Measurements from ENCODE around the gene SFT2D3.

The SFT2D3 gene, protein sequence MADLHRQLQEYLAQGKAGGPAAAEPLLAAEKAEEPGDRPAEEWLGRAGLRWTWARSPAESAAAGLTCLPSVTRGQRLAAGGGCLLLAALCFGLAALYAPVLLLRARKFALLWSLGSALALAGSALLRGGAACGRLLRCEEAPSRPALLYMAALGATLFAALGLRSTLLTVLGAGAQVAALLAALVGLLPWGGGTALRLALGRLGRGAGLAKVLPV

DNA sequence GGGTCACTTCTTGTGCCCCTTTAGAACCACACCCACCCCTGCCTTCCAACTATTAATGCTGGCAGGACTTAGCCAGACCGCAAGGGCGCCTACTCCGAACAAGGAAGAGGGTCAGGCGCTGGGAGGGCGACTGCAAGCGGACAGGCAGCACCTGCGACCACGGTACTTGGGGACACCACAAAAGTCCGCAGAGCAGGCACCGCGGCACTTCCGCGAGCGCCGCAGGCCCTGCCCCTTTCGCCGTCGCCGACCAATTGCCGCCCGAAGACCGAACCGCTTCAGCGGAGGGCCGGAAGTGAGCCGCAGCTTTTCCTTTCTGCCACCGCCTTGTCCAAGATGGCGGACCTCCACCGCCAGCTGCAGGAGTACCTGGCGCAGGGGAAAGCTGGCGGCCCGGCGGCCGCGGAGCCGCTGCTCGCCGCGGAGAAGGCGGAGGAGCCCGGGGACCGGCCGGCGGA, at the start of gene SFT2D3:
TSS of gene SFT2D3 (plus strand) at position 305 of the 458 bp plus-strand sequence. CDS start at position 337, 32 bp downstream.
- peak within 1 kb of the TSS; percentile 91 for H3K4me3 Mint-ChIP-seq
- H3K36me3 Mint-ChIP-seq (ENCODE audit: low read depth) = peaks cover 16% of the 10 kb centered on the region
- H3K27ac Mint-ChIP-seq = peak within 1 kb of the TSS; percentile 91
- no peaks in the 10 kb centered on the region for H3K27me3 Mint-ChIP-seq (ENCODE audit: low read depth)
- peaks cover 22% of the 10 kb centered on the region for H3K4me1 Mint-ChIP-seq (ENCODE audit: low read depth)
- H3K9me3 Mint-ChIP-seq = no peaks in the 10 kb centered on the region

DNA sequence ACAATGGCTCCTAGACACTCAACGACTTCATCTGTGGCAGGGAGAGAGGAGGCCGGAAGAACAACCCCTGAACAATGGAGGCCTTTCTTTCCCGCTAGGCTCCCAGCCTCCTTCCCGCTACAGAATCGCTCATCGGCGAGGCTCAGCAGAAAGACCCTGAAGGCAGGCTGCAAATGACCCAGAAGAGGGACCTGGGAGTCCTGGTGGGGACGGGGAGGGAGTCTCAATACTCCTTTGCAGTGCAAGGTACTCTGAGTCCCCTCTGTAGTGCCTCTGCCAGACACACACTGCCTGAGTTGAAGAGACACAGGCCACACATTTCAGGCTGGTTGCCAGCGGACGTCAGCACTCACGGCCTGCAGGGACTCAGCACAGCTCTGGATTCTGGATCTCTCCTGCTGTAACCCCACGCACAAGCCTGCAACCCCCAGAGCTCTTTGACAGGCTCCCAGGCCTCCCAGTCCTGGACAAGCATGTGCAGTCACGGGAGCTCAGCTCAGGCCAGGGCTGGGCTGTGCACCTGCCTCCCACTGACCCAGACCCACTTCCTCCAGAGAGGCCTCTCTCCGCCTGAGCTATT, 49.2 kb upstream of the SFT2D3 start:
- Mint-ChIP-seq H3K9me3 (no peaks in the 10 kb centered on the region), H3K4me3 (no peak overlapping the region), H3K4me1 (ENCODE audit: low read depth) (peaks cover 5% of the 10 kb centered on the region), H3K27ac (no peak overlapping the region), H3K36me3 (ENCODE audit: low read depth) (no peaks in the 10 kb centered on the region), H3K27me3 (ENCODE audit: low read depth) (no peaks in the 10 kb centered on the region)

DNA sequence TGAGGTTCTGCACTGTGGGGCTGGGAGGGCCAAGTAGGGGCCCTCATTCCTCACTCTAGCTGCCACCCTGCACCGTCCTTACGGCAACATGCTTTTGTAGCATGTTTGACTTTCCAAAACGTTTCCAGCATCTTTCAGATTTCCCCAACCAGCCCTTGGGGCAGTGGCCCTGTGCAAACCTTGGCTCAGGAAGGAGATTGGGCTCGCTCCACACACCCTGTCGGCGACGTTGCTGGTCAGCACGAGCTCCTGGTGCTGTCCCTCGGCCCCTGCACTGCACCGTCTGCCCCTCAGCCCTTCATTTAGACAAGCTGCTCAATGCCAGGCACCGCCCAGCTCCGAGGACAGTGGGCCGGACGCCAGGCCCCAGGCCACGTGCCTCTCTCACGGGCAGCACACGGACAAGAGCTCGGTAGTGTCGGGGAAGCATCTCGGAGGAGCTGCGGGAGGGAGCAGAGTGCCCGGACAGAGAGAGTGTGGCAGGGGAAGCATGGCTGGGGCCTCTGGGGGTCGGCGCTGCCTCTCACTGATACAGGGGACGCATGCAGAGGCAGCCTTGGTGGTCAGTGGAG, 48.4 kb upstream of the SFT2D3 start:
- Mint-ChIP-seq H3K27me3 (ENCODE audit: low read depth) (no peaks in the 10 kb centered on the region), H3K4me1 (ENCODE audit: low read depth) (peaks cover 5% of the 10 kb centered on the region), H3K4me3 (no peak overlapping the region), H3K9me3 (no peaks in the 10 kb centered on the region), H3K36me3 (ENCODE audit: low read depth) (no peaks in the 10 kb centered on the region), H3K27ac (no peak overlapping the region)

DNA sequence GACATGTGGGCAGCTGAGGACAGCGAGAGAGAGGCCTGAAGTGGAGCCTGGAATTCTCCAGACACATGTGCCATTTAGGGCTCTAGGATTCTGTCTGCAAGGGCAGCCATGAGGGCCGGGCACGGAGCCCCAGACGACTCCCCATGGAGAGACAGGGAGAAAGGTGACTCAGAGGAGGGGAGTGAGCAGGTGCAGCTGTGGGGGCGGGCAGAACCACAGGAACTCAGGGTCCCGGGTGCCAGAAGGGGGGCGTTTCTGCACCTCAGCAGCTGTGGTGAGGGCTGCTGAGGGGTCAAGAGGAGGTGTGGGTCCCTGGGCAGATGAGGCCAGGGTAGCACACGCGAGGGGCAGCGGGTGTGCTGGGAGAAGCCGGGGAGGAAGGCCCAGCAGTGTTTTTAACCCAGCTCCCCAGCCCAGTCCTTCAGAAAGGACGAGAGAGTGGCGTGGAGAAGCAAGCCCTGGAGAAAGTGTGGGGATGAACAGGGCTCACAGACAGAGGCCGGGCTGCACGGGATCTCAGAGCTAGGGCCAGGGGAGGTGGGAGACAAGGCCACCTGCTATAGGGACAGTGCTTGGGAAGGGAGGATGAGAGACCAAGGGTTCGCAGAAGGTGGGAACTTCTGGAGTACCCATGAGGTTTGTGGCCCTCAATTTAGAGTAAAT, 47.7 kb upstream of the SFT2D3 start:
- no peaks in the 10 kb centered on the region for H3K27me3 Mint-ChIP-seq (ENCODE audit: low read depth)
- no peak overlapping the region for H3K4me3 Mint-ChIP-seq
- no peak overlapping the region for H3K27ac Mint-ChIP-seq
- no peaks in the 10 kb centered on the region for H3K36me3 Mint-ChIP-seq (ENCODE audit: low read depth)
- peaks cover 5% of the 10 kb centered on the region for H3K4me1 Mint-ChIP-seq (ENCODE audit: low read depth)
- H3K9me3 Mint-ChIP-seq = no peaks in the 10 kb centered on the region

DNA sequence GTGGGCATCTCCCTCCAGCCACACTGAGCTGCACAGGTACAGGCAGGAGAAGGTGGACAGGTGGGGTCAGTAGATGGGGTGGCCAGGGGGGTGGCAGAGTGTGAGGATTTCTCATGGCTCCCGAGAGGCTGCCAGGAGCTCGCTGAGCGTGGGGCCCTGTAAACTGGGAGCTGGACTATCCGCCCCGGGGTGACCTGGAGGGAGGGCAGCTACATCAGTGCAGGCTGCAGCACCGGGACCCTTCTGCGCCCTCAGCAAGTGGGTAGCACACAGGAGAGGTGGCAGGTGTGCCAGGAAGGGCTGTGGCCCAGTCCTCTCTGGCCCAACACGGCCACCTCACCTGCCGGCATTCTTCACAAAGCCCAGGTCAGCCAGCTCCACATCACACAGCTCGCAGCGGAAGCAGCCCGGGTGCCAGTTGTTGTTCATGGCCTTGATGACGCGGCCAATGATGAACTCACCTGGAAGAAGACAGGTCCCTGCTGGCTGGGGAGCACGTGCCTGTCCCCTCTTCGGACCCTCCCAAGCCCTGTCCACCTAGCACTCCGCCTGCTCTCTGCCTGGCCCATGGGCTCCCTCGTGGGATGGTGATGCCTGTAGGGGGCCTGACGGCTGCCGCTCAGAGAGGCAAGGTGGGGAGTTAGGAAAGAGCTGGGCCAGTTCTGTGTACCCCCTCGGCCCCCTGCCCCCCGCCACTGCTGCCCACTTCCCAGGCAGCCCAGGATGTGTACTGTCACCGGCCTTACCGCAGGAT, 47.0 kb upstream of the SFT2D3 start:
- Mint-ChIP-seq H3K36me3 (ENCODE audit: low read depth) (no peaks in the 10 kb centered on the region), H3K4me1 (ENCODE audit: low read depth) (peaks cover 4% of the 10 kb centered on the region), H3K4me3 (no peak overlapping the region), H3K27ac (no peak overlapping the region), H3K9me3 (no peaks in the 10 kb centered on the region), H3K27me3 (ENCODE audit: low read depth) (no peaks in the 10 kb centered on the region)

DNA sequence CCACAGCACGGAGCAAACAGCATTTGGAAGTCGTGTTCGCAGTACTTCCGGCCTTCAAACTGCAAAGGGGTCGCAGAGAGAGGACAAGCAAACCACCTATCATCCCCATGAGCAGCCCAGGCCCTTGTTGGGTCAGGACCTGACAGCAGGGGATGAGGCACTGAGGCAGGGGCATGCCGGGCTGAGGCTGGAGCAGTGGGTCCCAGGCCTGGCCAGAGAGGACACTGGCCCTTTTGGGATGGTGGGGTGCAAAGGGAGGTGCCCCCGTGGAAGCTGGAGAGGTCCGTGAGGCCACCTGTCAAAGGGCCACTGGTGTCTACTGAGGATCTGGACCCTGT, 46.5 kb upstream of the SFT2D3 start:
- Mint-ChIP-seq H3K4me3 (no peak overlapping the region), H3K4me1 (ENCODE audit: low read depth) (peaks cover under 1% of the 10 kb centered on the region), H3K27me3 (ENCODE audit: low read depth) (no peaks in the 10 kb centered on the region), H3K36me3 (ENCODE audit: low read depth) (no peaks in the 10 kb centered on the region), H3K27ac (no peak overlapping the region), H3K9me3 (no peaks in the 10 kb centered on the region)

DNA sequence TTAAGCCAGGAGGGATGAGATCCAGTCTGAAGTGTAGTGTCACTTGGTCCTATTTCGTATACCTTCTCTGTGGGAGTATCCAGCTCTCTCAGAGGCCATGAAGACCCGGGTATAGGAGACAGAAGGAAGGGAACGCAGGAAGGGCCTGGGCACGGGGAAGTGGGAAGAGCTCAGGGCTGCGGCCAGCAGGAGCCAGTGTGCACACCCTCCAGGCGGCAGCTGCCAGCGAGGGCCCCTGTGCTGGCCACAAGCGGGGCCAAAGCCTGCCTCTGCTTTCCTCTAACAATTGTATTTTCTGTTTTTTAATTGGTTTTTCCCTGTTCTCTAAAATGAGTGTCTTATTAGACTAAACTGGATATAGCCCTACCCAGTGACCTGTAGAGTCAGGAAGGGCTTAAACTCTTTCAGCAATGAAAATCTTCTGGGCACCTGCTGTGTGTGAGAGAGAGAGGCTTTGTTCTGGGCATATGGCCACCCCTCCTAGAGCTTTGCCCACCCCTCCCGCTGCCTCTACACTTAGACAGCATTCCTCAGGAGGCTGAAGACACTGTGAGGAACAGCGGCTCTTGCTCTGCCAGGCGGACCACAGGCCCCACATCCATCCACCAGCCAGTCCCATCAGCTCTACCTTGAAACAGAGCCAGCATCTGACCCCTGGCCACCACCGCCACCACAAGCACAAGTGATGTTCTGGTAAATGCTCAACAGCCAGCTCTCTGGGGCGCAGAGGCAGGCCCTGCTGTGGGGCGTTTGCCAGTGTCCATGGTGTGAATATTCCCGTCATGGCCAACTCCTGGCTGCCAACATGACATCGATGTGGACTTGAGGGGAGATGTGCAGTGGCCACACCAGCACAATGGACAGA, 45.9 kb upstream of the SFT2D3 start:
- Mint-ChIP-seq H3K27ac (no peak overlapping the region), H3K4me1 (ENCODE audit: low read depth) (no peaks in the 10 kb centered on the region), H3K36me3 (ENCODE audit: low read depth) (no peaks in the 10 kb centered on the region), H3K27me3 (ENCODE audit: low read depth) (no peaks in the 10 kb centered on the region), H3K4me3 (no peak overlapping the region), H3K9me3 (no peaks in the 10 kb centered on the region)

DNA sequence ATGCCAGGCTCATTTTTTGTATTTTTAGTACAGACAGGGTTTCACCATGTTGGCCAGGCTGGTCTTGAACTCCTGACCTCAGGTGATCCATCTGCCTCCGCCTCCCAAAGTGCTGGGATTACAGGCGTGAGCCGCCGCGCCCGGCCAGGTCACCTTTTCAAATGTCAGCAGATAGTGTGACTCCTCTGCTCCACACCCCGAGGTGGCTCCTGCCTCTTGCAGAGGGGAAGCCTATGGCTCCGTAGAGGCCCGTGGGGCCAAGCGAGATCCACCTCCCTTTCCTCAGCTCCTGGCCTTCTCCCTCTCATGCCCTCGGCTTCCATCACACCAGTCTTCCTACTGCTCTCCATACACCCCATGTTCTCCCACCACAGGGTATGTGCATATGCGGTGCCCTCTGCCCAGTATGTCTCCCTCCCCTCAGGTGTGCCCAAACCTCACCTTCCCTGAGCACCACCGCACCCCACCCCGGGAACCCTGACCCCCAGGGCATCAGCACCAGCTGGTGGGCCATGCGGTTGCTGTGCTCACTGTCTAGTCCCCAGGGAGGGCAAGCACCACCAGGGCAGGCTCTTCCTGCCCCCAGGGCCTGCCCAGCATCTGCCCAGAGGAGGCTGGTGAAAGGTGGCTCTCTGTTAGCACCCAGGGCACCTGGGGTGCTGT, 44.6 kb upstream of the SFT2D3 start:
- H3K9me3 Mint-ChIP-seq = no peaks in the 10 kb centered on the region
- no peaks in the 10 kb centered on the region for H3K36me3 Mint-ChIP-seq (ENCODE audit: low read depth)
- no peak overlapping the region for H3K4me3 Mint-ChIP-seq
- H3K27ac Mint-ChIP-seq = no peak overlapping the region
- H3K27me3 Mint-ChIP-seq (ENCODE audit: low read depth) = peaks cover 6% of the 10 kb centered on the region
- H3K4me1 Mint-ChIP-seq (ENCODE audit: low read depth) = no peaks in the 10 kb centered on the region

DNA sequence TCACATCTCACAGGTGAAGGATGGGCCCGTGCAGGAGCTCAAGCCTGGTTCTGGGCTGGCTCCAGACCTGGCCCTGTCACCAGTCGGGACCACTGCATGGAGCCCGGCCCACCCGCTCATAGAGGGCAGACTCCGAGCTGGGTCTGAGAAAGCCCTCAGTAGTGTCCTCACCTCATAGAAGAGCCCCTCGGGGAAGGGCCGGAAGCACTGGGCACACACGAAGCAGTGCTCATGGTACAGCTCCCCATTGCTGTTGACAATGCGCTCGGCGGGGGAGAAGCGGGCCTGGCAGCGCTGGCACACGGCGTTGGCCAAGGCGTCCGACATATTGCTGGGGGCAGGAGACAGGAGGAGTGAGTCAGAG, 44.1 kb upstream of the SFT2D3 start:
- Mint-ChIP-seq H3K27ac (no peak overlapping the region), H3K9me3 (no peaks in the 10 kb centered on the region), H3K4me1 (ENCODE audit: low read depth) (no peaks in the 10 kb centered on the region), H3K36me3 (ENCODE audit: low read depth) (no peaks in the 10 kb centered on the region), H3K4me3 (no peak overlapping the region), H3K27me3 (ENCODE audit: low read depth) (peaks cover 9% of the 10 kb centered on the region)

DNA sequence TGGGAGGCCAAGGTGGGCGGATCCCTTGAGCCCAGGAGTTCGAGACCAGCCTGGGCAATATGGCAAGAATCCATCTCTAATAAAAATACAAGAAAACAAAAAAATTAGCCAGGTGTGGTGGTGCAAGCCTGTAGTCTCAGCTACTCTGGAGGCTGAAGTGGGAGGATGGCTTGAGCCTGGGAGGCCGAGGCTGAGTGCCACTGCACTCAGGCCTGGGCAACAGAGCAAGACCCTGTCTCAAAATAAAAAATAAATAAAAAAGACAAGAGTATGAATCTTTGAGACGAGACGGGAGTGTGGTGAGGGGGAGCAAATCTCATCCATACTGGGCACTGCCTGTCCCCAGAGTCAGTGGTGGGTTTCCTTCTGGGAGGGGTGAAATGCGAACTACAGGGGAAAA, 43.2 kb upstream of the SFT2D3 start:
- H3K4me1 Mint-ChIP-seq (ENCODE audit: low read depth) = no peaks in the 10 kb centered on the region

DNA sequence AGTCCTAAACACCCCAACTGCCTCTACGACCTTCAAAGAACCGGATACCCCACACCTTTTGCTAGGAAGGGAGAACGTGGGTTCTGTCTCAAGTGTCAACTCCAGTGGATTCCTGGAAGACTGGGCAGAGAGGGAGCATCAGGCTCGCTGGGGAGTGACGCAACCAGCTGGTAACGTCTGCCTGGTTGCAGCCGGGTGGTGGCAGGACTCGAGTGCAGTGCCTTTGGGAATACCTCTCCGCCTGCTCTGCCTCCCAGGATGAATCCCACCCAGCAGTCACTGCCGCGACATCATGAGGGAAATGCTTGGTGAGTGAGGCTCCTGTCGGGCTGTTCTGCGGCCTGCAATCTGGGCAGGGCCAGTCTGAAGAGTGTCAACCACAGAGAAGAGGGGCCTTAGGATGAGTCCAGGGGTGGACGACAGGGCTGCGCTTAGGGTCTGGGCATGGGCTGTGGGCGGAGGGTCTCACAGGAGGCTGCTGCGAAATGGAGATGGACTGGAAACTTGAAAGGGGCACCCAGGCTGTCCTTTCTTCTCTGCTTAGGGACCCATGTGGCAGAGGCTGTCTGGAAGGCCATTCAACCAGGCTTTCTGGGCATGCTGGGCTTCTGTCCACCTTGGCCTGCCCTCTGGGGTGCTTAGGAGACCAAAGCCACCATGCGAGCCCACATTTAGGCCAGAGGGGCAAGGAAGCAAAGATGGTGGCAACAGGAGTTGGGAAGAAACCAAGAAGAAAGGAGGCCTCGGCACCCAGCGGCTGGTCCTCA, 42.5 kb upstream of the SFT2D3 start:
- Mint-ChIP-seq H3K4me3 (no peak overlapping the region), H3K36me3 (ENCODE audit: low read depth) (no peaks in the 10 kb centered on the region), H3K9me3 (no peaks in the 10 kb centered on the region), H3K27me3 (ENCODE audit: low read depth) (peaks cover 18% of the 10 kb centered on the region), H3K27ac (no peak overlapping the region), H3K4me1 (ENCODE audit: low read depth) (no peaks in the 10 kb centered on the region)

More for the DNA sequence above, 43.2 kb upstream of the SFT2D3 start:
- no peak overlapping the region for H3K4me3 Mint-ChIP-seq
- no peaks in the 10 kb centered on the region for H3K36me3 Mint-ChIP-seq (ENCODE audit: low read depth)
- H3K9me3 Mint-ChIP-seq = no peaks in the 10 kb centered on the region
- H3K27ac Mint-ChIP-seq = no peak overlapping the region
- H3K27me3 Mint-ChIP-seq (ENCODE audit: low read depth) = peaks cover 12% of the 10 kb centered on the region

DNA sequence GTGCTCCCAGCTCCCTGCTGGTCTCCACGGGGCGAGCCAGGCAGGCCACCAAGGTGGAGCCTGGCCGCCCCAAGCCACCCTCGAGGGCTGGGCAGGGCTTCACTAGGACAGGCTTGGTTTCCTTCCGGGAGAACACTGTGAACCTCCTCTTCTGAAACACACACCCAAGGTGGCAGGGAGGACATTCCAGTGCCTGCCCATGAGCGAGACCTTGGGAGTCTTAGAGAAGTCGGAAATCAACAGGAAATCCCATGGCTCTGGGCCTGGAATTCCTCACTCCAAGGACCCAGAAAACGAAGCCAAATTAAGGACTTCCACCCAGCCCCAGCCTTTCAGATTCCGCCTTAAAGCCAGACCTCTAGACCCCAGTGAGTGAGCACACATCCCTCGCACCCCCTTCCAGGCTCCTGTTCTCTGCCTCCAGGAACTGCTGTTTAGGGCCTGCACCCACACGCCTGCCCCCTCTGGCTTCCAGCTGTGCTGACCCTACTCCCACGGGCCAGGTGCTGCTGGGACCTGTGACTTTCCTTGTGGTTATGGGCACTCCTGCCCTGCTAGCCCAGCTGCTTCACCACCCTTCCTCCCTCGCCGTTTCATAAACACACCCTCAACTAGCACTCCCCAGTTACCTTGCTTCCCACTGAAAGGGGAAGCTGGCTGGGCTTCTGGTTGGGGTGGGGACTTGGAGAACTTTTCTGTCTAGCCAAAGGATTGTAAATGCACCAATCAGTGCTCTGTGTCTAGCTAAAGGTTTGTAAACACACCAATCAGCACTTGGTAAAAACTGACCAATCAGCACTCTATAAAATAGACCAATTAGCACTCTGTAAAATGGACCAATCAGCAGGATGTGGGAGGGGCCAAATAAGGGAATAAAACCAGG, 41.6 kb upstream of the SFT2D3 start:
- Mint-ChIP-seq H3K4me1 (ENCODE audit: low read depth) (no peaks in the 10 kb centered on the region), H3K9me3 (no peaks in the 10 kb centered on the region), H3K4me3 (no peak overlapping the region), H3K27ac (no peak overlapping the region), H3K36me3 (ENCODE audit: low read depth) (no peaks in the 10 kb centered on the region), H3K27me3 (ENCODE audit: low read depth) (peaks cover 22% of the 10 kb centered on the region)

All from T-helper 1 cell treated with Interleukin-12 subunit alpha and Interleukin-12 subunit beta and Interleukin-4 antibody, amounts not matched to agents 30 μg/mL and 1 μg/mL, for 36 hours (primary cell).